ENCODE measurements around the gene SHC4.
A peak's percentile ranks its signal among the peaks of the same experiment; 100 is the strongest.
"Not testable (repeated sequence)": the region's sequence is repeated elsewhere in the genome, so short reads cannot be mapped to it uniquely, and the experiment has no call there.

Gene SHC4

DNA sequence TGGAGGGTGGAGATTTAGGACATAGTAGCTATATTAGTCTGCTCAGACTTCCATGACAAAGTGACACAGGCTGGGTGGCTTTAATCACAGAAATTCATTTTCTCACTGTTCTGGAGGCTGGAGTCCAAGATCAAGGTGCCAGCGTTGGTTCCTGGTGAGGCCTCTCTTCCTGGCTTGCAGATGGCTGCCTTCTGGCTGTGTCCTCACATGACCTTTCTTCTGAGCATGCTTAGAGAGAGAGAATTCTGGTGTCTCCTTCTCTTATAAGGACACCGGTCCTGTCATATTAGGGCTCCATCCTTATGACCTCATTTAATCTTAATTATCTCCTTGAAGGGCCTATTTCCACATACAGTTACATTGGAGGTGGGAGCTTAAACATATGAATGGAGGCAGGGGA, 14.9 kb upstream of the SHC4 start:
- H3K4me3 Mint-ChIP-seq, result no peak overlapping the region
- no peak overlapping the region for H3K27ac Mint-ChIP-seq
- H3K4me1 Mint-ChIP-seq (ENCODE audit: low read depth), result peaks cover 9% of the 10 kb centered on the region
- no peak for DNase-seq
- peaks cover 48% of the 10 kb centered on the region for H3K27me3 Mint-ChIP-seq
- no peaks in the 10 kb centered on the region for H3K36me3 Mint-ChIP-seq (ENCODE audit: low read depth)
- no peaks in the 10 kb centered on the region for H3K9me3 Mint-ChIP-seq

DNA sequence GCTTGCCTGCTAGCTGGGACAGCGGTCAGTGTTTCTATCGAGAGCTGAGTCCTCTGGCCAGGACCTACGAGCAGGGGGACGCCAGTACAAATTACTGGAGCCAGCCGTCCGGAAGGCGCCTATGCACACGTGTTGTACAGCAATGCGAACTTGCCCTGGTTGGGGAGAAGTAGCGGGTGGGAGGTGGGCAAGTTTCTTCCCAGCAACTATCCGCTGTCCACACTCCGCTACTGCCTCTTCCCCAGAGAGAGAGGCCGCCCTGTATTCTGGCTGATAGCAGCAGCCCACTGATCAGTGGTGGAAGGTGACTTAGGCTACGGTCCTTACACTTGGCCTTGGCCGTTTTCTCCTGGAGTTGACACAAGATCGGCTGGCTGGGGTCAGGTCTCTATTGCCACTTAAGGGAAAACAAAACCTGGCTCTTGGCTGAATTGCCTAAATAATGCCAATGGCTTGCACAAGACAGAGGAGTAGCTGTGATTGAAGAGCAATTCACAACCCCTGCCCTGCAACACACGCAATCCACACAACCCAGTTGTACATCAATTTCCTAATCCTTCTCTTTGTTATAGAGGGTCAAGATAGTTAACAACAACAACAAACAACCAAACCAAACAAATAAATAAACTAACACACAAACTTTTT, 12.8 kb upstream of the SHC4 start:
- H3K27me3 Mint-ChIP-seq, result peaks cover 41% of the 10 kb centered on the region
- H3K4me1 Mint-ChIP-seq (ENCODE audit: low read depth), result peaks cover 9% of the 10 kb centered on the region
- no peaks in the 10 kb centered on the region for H3K9me3 Mint-ChIP-seq
- no peak overlapping the region for H3K27ac Mint-ChIP-seq
- H3K4me3 Mint-ChIP-seq, result peak overlapping the region; percentile 69
- no peaks in the 10 kb centered on the region for H3K36me3 Mint-ChIP-seq (ENCODE audit: low read depth)
- no peak for DNase-seq

DNA sequence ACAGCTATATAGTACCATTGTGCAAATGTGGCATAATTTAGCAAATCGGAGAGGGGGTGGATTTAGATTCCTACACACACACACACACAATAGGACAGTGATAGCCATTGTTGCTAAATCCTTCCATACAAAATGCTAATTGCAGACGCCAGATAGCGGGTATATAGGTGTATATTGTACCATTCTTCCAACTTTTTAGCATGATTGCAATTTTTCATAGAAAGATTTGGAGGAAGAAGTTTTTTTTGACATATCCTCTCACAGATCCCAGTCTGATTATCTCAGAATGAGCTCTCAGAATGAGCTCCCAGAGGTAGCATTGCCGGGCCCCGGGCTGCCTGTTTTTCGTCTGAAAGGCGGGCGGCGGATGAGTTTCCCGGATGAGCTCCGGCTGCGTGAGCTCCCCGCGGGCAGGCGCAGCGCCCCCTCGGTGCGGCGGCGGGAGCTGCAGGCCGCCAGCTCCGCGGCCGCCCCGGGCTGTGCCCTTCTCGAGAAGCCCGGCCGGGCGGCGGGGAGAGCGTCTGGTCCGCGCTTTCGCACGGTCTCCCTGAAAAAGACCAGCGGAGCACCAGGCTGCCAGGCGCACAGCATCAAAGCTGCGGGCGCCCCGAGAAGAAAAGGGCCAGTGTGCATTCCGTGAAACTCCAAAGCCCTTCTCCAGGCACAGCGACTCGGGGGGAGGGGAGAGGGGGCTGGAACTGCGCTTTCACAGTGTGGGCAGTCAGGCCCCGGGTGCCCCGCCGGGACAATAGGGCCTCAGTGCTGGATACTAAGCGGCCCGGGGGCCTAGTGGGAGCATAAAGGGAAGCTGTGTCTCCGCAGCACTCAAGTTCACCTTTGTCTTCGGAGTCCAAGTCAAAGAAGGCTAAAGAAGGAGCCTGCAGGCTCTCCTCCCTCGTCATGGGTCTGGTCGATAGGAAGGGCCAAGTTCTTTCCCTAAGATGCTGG, 12.0 kb upstream of the SHC4 start:
- DNase-seq, result peak; percentile 85
- H3K27me3 Mint-ChIP-seq, result peaks cover 37% of the 10 kb centered on the region
- H3K36me3 Mint-ChIP-seq (ENCODE audit: low read depth), result no peaks in the 10 kb centered on the region
- H3K4me1 Mint-ChIP-seq (ENCODE audit: low read depth), result peaks cover 11% of the 10 kb centered on the region
- H3K4me3 Mint-ChIP-seq, result peak overlapping the region; percentile 69
- H3K9me3 Mint-ChIP-seq, result no peaks in the 10 kb centered on the region
- no peak overlapping the region for H3K27ac Mint-ChIP-seq

DNA sequence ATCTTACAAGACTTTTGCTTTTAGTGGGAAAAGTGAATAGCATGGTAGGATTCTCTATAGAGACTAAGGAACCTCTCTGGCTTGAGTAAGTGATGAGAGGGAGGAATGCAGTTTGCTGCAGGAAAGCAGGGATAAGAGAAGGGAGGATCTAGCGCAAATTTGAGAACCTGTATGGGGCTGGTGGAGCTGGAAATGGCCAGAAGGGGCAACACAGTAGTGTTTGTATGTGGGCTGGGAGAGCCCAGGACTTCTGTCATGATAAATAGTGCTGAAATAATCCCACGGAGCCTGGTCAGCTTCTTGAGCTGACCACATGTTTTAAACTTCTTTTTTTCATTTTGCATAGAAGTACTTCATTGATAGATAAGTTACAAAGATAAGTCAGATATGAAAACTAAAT, 11.2 kb upstream of the SHC4 start:
- H3K4me3 Mint-ChIP-seq, result no peak overlapping the region
- DNase-seq, result no peak
- H3K36me3 Mint-ChIP-seq (ENCODE audit: low read depth), result no peaks in the 10 kb centered on the region
- no peak overlapping the region for H3K27ac Mint-ChIP-seq
- no peaks in the 10 kb centered on the region for H3K9me3 Mint-ChIP-seq
- peaks cover 38% of the 10 kb centered on the region for H3K27me3 Mint-ChIP-seq
- peaks cover 13% of the 10 kb centered on the region for H3K4me1 Mint-ChIP-seq (ENCODE audit: low read depth)

DNA sequence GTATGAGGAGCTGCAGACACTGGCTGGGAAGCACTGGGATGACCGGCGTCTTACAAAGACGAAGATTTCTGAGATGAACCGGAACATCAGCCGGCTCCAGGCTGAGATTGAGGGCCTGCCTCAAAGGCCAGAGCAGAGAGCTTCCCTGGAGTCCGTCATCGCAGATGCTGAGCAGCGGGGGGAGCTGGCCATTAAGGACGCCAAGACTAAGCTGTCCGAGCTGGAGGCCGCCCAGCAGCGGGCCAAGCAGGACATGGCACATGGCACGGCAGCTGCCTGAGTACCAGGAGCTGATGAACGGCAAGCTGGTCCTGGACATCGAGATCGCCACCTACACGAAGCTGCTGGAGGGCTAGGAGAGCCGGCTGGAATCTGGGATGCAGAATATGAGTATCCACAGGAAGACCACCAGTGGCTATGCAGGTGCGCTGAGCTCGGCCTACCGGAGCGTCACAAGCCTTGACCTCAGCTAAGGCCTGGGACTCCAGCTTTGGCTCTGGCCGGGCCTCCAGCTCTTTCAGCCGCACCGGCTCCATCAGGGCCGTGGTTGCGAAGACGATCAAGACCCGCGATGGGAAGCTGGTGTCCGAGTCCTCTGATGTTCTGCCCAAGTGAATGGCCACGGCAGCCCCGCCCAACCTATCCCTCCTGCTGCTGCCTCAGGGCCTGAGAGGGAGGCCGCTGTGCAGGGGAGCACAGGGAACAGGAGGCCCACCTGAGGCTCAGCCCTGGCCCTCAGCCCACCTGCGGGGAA, 9.2 kb upstream of the SHC4 start:
- H3K4me1 Mint-ChIP-seq (ENCODE audit: low read depth), result peaks cover 13% of the 10 kb centered on the region
- no peak overlapping the region for H3K4me3 Mint-ChIP-seq
- no peak overlapping the region for H3K27ac Mint-ChIP-seq
- no peaks in the 10 kb centered on the region for H3K36me3 Mint-ChIP-seq (ENCODE audit: low read depth)
- DNase-seq, result no peak
- H3K27me3 Mint-ChIP-seq, result peaks cover 35% of the 10 kb centered on the region
- H3K9me3 Mint-ChIP-seq, result no peaks in the 10 kb centered on the region

DNA sequence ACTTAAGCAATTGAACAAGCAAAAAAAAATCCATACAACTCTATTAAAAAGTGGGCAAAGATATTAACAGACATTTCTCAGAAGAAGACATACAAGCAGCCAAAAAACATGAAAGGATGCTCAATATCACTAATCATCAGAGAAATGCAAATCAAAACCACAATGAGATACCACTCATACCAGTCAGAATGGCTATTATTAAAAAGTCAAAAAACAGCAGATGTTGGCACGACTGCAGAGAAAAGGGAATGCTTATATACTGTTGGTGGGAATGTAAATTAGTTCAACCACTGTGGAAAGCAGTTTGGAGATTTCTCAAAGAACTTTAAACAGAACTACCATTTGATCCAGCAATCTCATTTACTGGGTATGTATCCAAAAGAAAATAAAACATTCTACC, 7.2 kb upstream of the SHC4 start:
- not testable (repeated sequence) for H3K9me3 Mint-ChIP-seq; H3K27ac Mint-ChIP-seq; DNase-seq; H3K36me3 Mint-ChIP-seq (ENCODE audit: low read depth); H3K4me3 Mint-ChIP-seq
- peaks cover 26% of the 10 kb centered on the region for H3K27me3 Mint-ChIP-seq
- H3K4me1 Mint-ChIP-seq (ENCODE audit: low read depth), result peaks cover 27% of the 10 kb centered on the region

DNA sequence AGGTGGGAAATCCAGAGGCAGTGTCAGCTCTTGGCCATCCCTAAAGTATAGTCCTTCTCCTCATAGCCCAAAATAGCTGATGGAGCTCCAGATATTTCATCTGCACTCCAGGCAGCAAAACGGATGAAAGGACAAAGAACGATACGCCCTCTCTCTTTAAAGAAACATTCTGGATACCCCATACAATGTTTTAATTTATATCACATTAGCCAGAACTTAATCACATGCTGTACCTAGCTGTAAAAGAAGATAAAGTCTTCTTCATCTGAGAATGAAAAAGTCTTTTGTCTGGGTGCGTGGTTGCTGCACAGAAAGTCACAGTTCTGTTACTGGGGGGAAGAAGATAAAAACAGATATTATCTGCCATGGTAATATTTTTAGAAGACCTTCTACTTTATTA, 4.3 kb upstream of the SHC4 start:
- peaks cover 44% of the 10 kb centered on the region for H3K27me3 Mint-ChIP-seq
- H3K4me3 Mint-ChIP-seq, result no peak overlapping the region
- H3K27ac Mint-ChIP-seq, result no peak overlapping the region
- H3K9me3 Mint-ChIP-seq, result no peaks in the 10 kb centered on the region
- no peaks in the 10 kb centered on the region for H3K36me3 Mint-ChIP-seq (ENCODE audit: low read depth)
- DNase-seq, result no peak
- H3K4me1 Mint-ChIP-seq (ENCODE audit: low read depth), result peaks cover 42% of the 10 kb centered on the region

DNA sequence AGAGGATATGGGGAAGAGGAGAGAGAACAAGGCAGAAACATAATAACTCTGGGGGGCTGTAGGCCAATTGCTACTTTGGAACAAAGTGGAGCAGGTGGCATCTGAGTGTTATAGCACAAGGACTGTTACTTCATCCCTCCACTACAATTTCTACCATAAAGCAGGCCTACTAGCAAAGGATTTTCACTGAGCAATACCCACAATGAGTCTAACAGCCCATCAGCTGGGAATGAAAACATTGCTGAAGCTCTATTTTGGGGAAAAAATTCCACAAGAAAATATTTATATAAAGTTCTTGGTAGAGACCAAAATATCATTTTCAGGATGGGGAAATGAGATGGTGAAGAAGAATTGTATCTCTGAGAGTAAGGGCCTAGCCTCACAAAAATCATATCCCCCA, 3.6 kb upstream of the SHC4 start:
- Mint-ChIP-seq H3K4me3 (no peak overlapping the region), H3K9me3 (no peaks in the 10 kb centered on the region), H3K4me1 (ENCODE audit: low read depth) (peaks cover 46% of the 10 kb centered on the region), H3K27me3 (peaks cover 51% of the 10 kb centered on the region), H3K27ac (peak overlapping the region; percentile 75), H3K36me3 (ENCODE audit: low read depth) (no peaks in the 10 kb centered on the region)
- no peak for DNase-seq

DNA sequence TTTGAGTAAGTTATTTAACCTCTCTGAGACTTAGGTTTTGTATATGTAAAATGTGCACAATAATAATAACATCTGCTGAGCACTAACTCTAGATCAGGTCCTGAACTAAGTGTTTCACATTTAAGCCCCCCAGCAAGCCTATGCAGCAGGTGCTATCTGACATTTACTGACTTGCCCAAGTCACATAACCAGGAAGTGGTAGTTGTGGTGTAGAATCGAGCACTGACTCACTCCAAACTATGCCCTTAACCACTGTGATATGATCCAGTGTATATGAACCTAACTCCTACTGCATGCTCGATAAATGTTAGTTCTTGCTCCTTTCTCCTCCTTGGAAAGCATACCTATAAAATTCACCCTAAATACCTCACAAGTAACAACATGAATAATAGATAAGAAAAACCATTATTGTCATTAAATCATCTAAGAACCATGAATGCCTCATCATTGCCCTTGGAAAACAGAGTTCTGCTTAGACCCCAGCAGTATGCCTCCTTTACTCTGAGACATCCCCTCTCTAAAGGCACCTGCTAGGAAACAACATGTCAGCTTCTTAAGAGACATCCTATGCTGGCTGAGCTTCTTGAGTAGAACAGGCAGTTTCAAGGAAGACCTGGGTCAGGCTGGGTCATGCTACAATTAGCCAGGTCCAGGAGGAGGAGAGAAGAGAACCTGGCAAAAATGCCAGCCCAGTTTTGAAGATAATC, 3.0 kb upstream of the SHC4 start:
- H3K27ac Mint-ChIP-seq, result peak overlapping the region; percentile 75
- H3K4me1 Mint-ChIP-seq (ENCODE audit: low read depth), result peaks cover 46% of the 10 kb centered on the region
- H3K36me3 Mint-ChIP-seq (ENCODE audit: low read depth), result no peaks in the 10 kb centered on the region
- H3K27me3 Mint-ChIP-seq, result peaks cover 57% of the 10 kb centered on the region
- no peak overlapping the region for H3K4me3 Mint-ChIP-seq
- DNase-seq, result no peak
- no peaks in the 10 kb centered on the region for H3K9me3 Mint-ChIP-seq

DNA sequence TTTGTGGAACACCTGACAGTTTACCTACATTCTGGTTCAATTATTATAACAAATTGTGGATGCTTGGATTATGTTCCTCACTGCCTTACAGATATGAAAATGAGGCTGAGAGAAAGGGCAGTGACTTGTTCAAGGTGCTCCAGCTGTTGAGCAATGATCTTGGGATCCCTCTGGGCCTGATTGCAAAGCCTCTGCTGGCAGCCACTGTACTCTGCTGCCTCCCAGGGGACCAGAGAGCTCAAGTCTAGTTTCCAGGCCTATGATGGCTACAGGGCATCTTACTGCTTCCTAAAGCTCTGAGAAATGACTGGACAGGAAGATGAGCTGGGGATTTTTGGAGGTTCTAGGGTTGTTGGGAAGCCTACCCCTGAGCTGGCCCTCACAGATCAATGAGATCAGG, 2.3 kb upstream of the SHC4 start:
- Mint-ChIP-seq H3K36me3 (ENCODE audit: low read depth) (no peaks in the 10 kb centered on the region), H3K4me3 (peak overlapping the region; percentile 32), H3K27ac (peak overlapping the region; percentile 75), H3K4me1 (ENCODE audit: low read depth) (peaks cover 46% of the 10 kb centered on the region), H3K27me3 (peaks cover 65% of the 10 kb centered on the region), H3K9me3 (no peaks in the 10 kb centered on the region)
- DNase-seq, result no peak

DNA sequence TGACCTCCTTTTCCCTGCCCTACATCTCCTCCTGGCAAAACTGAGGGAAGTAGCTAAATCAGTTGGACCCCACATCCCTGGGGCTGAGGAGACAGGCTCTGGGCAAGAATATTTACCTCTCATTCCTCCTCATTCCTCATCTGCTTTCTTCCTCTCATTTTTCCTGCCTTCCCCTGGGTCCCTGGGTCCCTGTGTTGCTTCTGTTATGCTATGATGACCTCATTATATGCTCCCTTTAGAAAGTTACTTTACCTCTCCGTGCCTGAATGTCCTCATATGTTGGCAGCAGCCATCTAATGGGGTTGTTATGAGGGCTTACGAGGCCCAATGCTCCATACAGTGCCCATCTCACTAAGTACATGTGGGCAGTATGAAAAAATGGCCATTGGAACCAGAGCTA, 1.2 kb upstream of the SHC4 start:
- no peaks in the 10 kb centered on the region for H3K9me3 Mint-ChIP-seq
- no peak overlapping the region for H3K4me3 Mint-ChIP-seq
- H3K27ac Mint-ChIP-seq, result no peak overlapping the region
- peaks cover 43% of the 10 kb centered on the region for H3K4me1 Mint-ChIP-seq (ENCODE audit: low read depth)
- no peak for DNase-seq
- H3K27me3 Mint-ChIP-seq, result peaks cover 68% of the 10 kb centered on the region
- H3K36me3 Mint-ChIP-seq (ENCODE audit: low read depth), result no peaks in the 10 kb centered on the region

DNA sequence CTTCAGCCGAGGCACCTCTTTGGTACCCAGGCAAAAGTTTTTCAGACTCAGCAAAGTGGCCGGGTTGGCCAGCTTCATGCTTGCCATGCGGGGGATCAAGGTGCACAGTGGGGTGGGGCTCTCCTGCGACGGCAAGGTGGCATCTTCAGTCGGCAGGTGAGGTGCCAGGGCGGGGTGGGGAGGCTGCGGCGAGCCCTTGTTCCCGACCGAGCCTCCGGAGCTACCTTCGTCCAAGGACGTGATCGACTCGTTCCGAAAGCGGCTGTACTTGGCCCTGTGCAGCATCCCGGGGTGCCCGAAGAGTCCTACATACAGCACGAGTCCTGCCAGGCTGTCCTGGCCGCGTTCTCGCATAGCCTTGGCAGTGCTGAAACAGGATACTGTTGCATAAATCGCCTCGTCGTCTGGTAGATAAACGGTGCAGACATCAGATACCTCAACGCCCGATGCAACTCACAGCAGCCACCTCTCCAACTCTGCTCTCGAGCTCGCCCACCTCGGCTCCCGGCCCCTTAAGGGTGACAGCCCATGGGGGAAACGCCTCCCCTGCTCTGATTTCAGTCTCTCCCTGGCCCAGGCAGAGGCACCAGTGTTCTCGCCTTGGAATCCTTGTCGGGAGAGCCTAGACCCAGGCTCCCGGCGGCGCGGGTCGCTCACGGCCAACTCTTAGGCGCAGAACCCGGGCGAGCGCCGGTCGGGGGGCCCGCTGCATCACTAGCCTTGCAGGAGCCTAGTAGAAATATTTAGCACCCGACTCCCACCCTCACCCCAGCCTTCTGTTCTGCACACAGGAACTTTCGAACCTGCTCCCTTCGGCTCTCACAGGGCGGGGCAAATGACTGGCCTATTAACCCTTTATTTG, 826 bp downstream of the SHC4 start:
- peak; percentile 45 for DNase-seq
- peak overlapping the region; percentile 80 for H3K4me3 Mint-ChIP-seq
- H3K4me1 Mint-ChIP-seq (ENCODE audit: low read depth), result peaks cover 43% of the 10 kb centered on the region
- H3K36me3 Mint-ChIP-seq (ENCODE audit: low read depth), result no peaks in the 10 kb centered on the region
- H3K27me3 Mint-ChIP-seq, result peaks cover 72% of the 10 kb centered on the region
- peak overlapping the region; percentile 1 for H3K27ac Mint-ChIP-seq
- no peaks in the 10 kb centered on the region for H3K9me3 Mint-ChIP-seq

DNA sequence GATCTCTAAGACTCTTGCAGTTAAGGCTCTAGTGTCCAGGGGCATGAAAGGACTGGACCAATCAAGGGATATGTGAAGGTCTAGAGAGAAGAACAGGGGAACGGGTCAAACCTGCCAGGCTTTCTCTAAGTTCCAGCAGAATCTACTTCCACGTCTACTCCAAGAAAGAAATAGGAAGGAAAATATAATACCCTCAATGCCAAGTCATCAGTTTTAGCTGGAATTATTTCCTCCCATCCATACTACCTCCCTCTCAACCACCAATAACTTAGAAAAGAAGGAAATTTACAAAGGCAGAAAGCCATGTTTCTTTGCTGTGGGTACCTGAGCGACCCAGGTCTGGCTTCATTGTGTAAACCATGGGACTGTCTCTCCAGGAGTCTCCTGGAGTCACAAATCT, 7.8 kb downstream of the SHC4 start:
- H3K4me1 Mint-ChIP-seq (ENCODE audit: low read depth), result no peaks in the 10 kb centered on the region
- H3K36me3 Mint-ChIP-seq (ENCODE audit: low read depth), result no peaks in the 10 kb centered on the region
- H3K27ac Mint-ChIP-seq, result no peak overlapping the region
- no peaks in the 10 kb centered on the region for H3K9me3 Mint-ChIP-seq
- no peak for DNase-seq
- peaks cover 27% of the 10 kb centered on the region for H3K27me3 Mint-ChIP-seq
- H3K4me3 Mint-ChIP-seq, result no peak overlapping the region
